A673 (cell line): ENCODE measurements around the gene IGF1R.

Source experiments
- CTCF ChIP-seq: fragments of 300-800, 200-600 bp; sonication (generic); conservative IDR thresholded peaks from 2 replicates; pipeline ENCODE4 v1.5.1; 2017; ENCODE audit warnings: low read depth, mild to moderate bottlenecking, antibody characterized with exemption, low read length, moderate library complexity, mixed read lengths
- EZH2 ChIP-seq: fragments of 200-600 bp; sonication (generic); IDR thresholded peaks from 2 replicates; pipeline ENCODE4 v1.6.1; 2017; ENCODE audit warnings: borderline replicate concordance, low read depth, mild to moderate bottlenecking, mixed read lengths, antibody characterized with exemption, low read length; ENCODE audit not compliant: poor library complexity, severe bottlenecking

- no peak for TF ChIP-seq CTCF
- no peak for TF ChIP-seq EZH2
Measured at GRCh38 chr15:98815207-98815606, 166.9 kb downstream of the IGF1R start.
